Neural progenitor cell (in vitro differentiated cells): Measurements from ENCODE around the gene ID1. TPM values are rescaled to one million over a fixed set of nuclear protein-coding genes. Genes with fewer than 3 reads are reported as not detected.
"Not testable (repeated sequence)": the region's sequence is repeated elsewhere in the genome, so short reads cannot be mapped to it uniquely, and the experiment has no call there.

Experiments
- DNase-seq: peaks from one replicate; pipeline ENCODE4 v3.0.0-alpha.2; 2016; ENCODE audit warnings: low spot score
- H2AFZ ChIP-seq: fragments of 200-600 bp; sonication (generic); replicated peaks from 2 replicates; pipeline ENCODE4 v1.6.1; 2016; ENCODE audit warnings: antibody characterized with exemption
- H3F3A ChIP-seq: fragments of 200-600 bp; sonication (generic); 2 replicates; pipeline ENCODE4 v1.6.1; 2016; ENCODE audit warnings: antibody characterized with exemption, low read depth
- H3K27ac ChIP-seq: fragments of 200-600 bp; sonication (generic); 2 replicates; pipeline ENCODE4 v1.5.1; 2016; ENCODE audit warnings: mild to moderate bottlenecking
- H3K27me3 ChIP-seq: fragments of 200-600 bp; sonication (generic); 2 replicates; pipeline ENCODE4 v1.6.1; 2016; ENCODE audit warnings: mild to moderate bottlenecking, moderate library complexity
- H3K36me3 ChIP-seq: fragments of 200-600 bp; sonication (generic); 2 replicates; pipeline ENCODE4 v1.5.1; 2016
- H3K4me1 ChIP-seq: fragments of 200-600 bp; sonication (generic); 2 replicates; pipeline ENCODE4 v1.6.1; 2016; ENCODE audit warnings: mixed run types
- H3K4me2 ChIP-seq: fragments of 200-600 bp; sonication (generic); 2 replicates; pipeline ENCODE4 v1.6.1; 2016
- H3K4me3 ChIP-seq: fragments of 200-600 bp; sonication (generic); 2 replicates; pipeline ENCODE4 v1.5.1; 2016
- H3K79me2 ChIP-seq: fragments of 200-600 bp; sonication (generic); 2 replicates; pipeline ENCODE4 v1.6.1; 2016; ENCODE audit warnings: low read depth
- H3K9ac ChIP-seq: fragments of 200-600 bp; sonication (generic); 2 replicates; pipeline ENCODE4 v1.6.1; 2016
- H3K9me3 ChIP-seq: fragments of 200-600 bp; sonication (generic); 2 replicates; pipeline ENCODE4 v1.5.1; 2016; ENCODE audit warnings: low read depth
- H4K20me1 ChIP-seq: fragments of 200-600 bp; sonication (generic); 2 replicates; pipeline ENCODE4 v1.6.1; 2016; ENCODE audit warnings: low read depth
- H3K27ac Mint-ChIP-seq: 3 replicates; pipeline ENCODE4 v1.8.0; 2021; ENCODE audit warnings: mixed read lengths
- H3K27me3 Mint-ChIP-seq: 2 replicates; pipeline ENCODE4 v1.8.0; 2022; ENCODE audit warnings: low read depth, mild to moderate bottlenecking, inconsistent platforms, moderate library complexity, mixed read lengths; ENCODE audit not compliant: insufficient read depth
- H3K36me3 Mint-ChIP-seq: 3 replicates; pipeline ENCODE4 v1.8.0; 2021; ENCODE audit warnings: mixed read lengths
- H3K4me1 Mint-ChIP-seq: 3 replicates; pipeline ENCODE4 v1.8.0; 2021; ENCODE audit warnings: mixed read lengths
- H3K4me3 Mint-ChIP-seq: 3 replicates; pipeline ENCODE4 v1.8.0; 2021; ENCODE audit warnings: mild to moderate bottlenecking, moderate library complexity, mixed read lengths
- H3K9me3 Mint-ChIP-seq: 3 replicates; pipeline ENCODE4 v1.8.0; 2020; ENCODE audit warnings: mixed read lengths
- EZH2 ChIP-seq: fragments of 200-600 bp; sonication (generic); IDR thresholded peaks from 2 replicates; pipeline ENCODE4 v1.6.1; 2017; ENCODE audit warnings: antibody characterized with exemption, mild to moderate bottlenecking, moderate library complexity
- EZH2phosphoT487 ChIP-seq: fragments of 200-600 bp; sonication (generic); IDR thresholded peaks from 2 replicates; pipeline ENCODE4 v1.6.1; 2017; ENCODE audit warnings: antibody characterized with exemption
- total RNA-seq: library from RNA; depleted of rRNA; stranded (reverse); fragments of >200 nt; gene quantifications from 2 replicates; pipeline ENCODE4 v1.2.3, GENCODE V29; 2015; ENCODE audit warnings: low replicate concordance
- TF ChIP-seq, protein P1 (sequence below): fragments of 200-600 bp; sonication (generic); IDR thresholded peaks from 2 replicates; pipeline ENCODE4 v1.5.1; 2017; ENCODE audit warnings: antibody characterized with exemption, mild to moderate bottlenecking

ID1 gene
- total RNA-seq, 1 donor from 2014 or later = 80.8 TPM

GRCh38 chr20:31572042-31572700, 32.9 kb upstream of the ID1 start:
- no peaks in the 10 kb centered on the region for H3K79me2 ChIP-seq
- H3K4me1 Mint-ChIP-seq = peaks cover 50% of the 10 kb centered on the region
- no peak overlapping the region for H3K9ac ChIP-seq
- no peak for DNase-seq
- no peaks in the 10 kb centered on the region for H3K27me3 ChIP-seq
- H2AFZ ChIP-seq = no peak overlapping the region
- H3K27ac ChIP-seq = peak overlapping the region; percentile 95
- H3K9me3 Mint-ChIP-seq = no peaks in the 10 kb centered on the region
- peaks cover 3% of the 10 kb centered on the region for H3K27me3 Mint-ChIP-seq
- H3F3A ChIP-seq = peaks cover 29% of the 10 kb centered on the region
- H4K20me1 ChIP-seq = no peaks in the 10 kb centered on the region
- H3K4me1 ChIP-seq = peaks cover 6% of the 10 kb centered on the region
- no peak for TF ChIP-seq EZH2phosphoT487
- TF ChIP-seq EZH2 = no peak
- peak overlapping the region; percentile 91 for H3K27ac Mint-ChIP-seq
- peak overlapping the region; percentile 71 for H3K4me2 ChIP-seq
- peaks cover 2% of the 10 kb centered on the region for H3K36me3 Mint-ChIP-seq
- H3K36me3 ChIP-seq = no peaks in the 10 kb centered on the region
- peak overlapping the region; percentile 85 for H3K4me3 Mint-ChIP-seq
- H3K9me3 ChIP-seq = no peaks in the 10 kb centered on the region
- H3K4me3 ChIP-seq = peak overlapping the region; percentile 52

GRCh38 chr20:31572701-31573554, 32.2 kb upstream of the ID1 start:
- Mint-ChIP-seq H3K9me3 (peaks cover 2% of the 10 kb centered on the region), H3K4me3 (peak overlapping the region; percentile 89), H3K36me3 (peaks cover 4% of the 10 kb centered on the region), H3K4me1 (peaks cover 53% of the 10 kb centered on the region), H3K27me3 (peaks cover 2% of the 10 kb centered on the region), H3K27ac (peak overlapping the region; percentile 91)
- Histone ChIP-seq H3F3A (peaks cover 29% of the 10 kb centered on the region), H3K4me3 (peak overlapping the region; percentile 52), H3K9me3 (no peaks in the 10 kb centered on the region), H3K4me2 (peak overlapping the region; percentile 71), H4K20me1 (no peaks in the 10 kb centered on the region), H3K79me2 (no peaks in the 10 kb centered on the region), H2AFZ (no peak overlapping the region), H3K36me3 (no peaks in the 10 kb centered on the region), H3K9ac (peak overlapping the region; percentile 59), H3K27me3 (no peaks in the 10 kb centered on the region), H3K27ac (peak overlapping the region; percentile 95), H3K4me1 (peaks cover 6% of the 10 kb centered on the region)
- TF ChIP-seq EZH2phosphoT487 = no peak
- no peak for TF ChIP-seq EZH2
- TF ChIP-seq, protein P1, sequence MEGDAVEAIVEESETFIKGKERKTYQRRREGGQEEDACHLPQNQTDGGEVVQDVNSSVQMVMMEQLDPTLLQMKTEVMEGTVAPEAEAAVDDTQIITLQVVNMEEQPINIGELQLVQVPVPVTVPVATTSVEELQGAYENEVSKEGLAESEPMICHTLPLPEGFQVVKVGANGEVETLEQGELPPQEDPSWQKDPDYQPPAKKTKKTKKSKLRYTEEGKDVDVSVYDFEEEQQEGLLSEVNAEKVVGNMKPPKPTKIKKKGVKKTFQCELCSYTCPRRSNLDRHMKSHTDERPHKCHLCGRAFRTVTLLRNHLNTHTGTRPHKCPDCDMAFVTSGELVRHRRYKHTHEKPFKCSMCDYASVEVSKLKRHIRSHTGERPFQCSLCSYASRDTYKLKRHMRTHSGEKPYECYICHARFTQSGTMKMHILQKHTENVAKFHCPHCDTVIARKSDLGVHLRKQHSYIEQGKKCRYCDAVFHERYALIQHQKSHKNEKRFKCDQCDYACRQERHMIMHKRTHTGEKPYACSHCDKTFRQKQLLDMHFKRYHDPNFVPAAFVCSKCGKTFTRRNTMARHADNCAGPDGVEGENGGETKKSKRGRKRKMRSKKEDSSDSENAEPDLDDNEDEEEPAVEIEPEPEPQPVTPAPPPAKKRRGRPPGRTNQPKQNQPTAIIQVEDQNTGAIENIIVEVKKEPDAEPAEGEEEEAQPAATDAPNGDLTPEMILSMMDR = no peak
- DNase-seq = peak; percentile 98

GRCh38 chr20:31573555-31574321, 31.4 kb upstream of the ID1 start:
- H3K4me1 Mint-ChIP-seq = peaks cover 48% of the 10 kb centered on the region
- no peaks in the 10 kb centered on the region for H4K20me1 ChIP-seq
- no peak overlapping the region for H2AFZ ChIP-seq
- peaks cover 21% of the 10 kb centered on the region for H3F3A ChIP-seq
- H3K4me3 Mint-ChIP-seq = peak overlapping the region; percentile 89
- H3K27me3 Mint-ChIP-seq = peaks cover 2% of the 10 kb centered on the region
- peaks cover 2% of the 10 kb centered on the region for H3K9me3 Mint-ChIP-seq
- no peaks in the 10 kb centered on the region for H3K79me2 ChIP-seq
- H3K36me3 Mint-ChIP-seq = peaks cover 5% of the 10 kb centered on the region
- TF ChIP-seq, protein P1 = no peak
- TF ChIP-seq EZH2phosphoT487 (no peak), EZH2 (no peak)
- H3K9me3 ChIP-seq = no peaks in the 10 kb centered on the region
- H3K4me3 ChIP-seq = peak overlapping the region; percentile 52
- H3K27ac ChIP-seq = peak overlapping the region; percentile 95
- H3K4me2 ChIP-seq = peak overlapping the region; percentile 71
- H3K27ac Mint-ChIP-seq = peak overlapping the region; percentile 55
- no peak for DNase-seq
- H3K4me1 ChIP-seq = peaks cover 6% of the 10 kb centered on the region
- H3K27me3 ChIP-seq = no peaks in the 10 kb centered on the region
- H3K36me3 ChIP-seq = no peaks in the 10 kb centered on the region
- no peak overlapping the region for H3K9ac ChIP-seq

- H3K4me1 ChIP-seq, H3K36me3 ChIP-seq, H3K9me3 ChIP-seq, H3K4me3 Mint-ChIP-seq, DNase-seq, H4K20me1 ChIP-seq, H3K4me2 ChIP-seq, H3K4me3 ChIP-seq, H3K27ac Mint-ChIP-seq, H3K27me3 Mint-ChIP-seq, H3K36me3 Mint-ChIP-seq, H3K79me2 ChIP-seq, H3K27me3 ChIP-seq, H3K27ac ChIP-seq, H2AFZ ChIP-seq, H3K9ac ChIP-seq, H3K9me3 Mint-ChIP-seq: not testable (repeated sequence)
- H3K4me1 Mint-ChIP-seq = peaks cover 40% of the 10 kb centered on the region
- peaks cover 21% of the 10 kb centered on the region for H3F3A ChIP-seq
Observed at GRCh38 chr20:31574986-31575385, 30.1 kb upstream of the ID1 start.
